Astrocyte of the cerebellum (primary cell): Measurements from ENCODE around the gene TATDN2.

Source experiments
- DNase-seq: peaks from one replicate; pipeline ENCODE4 v3.0.0-alpha.2; 2011; ENCODE audit warnings: low read depth
- H3K4me3 ChIP-seq: 2 replicates; pipeline ENCODE4 v1.5.1; 2011; ENCODE audit warnings: mild to moderate bottlenecking, low read depth, low read length, moderate library complexity
- CTCF ChIP-seq: IDR thresholded peaks from 2 replicates; pipeline ENCODE4 v1.5.1; 2012; ENCODE audit warnings: low read length, low read depth, moderate library complexity, mild to moderate bottlenecking; ENCODE audit errors: missing control alignments
- in situ Hi-C: cut with HindIII; loops from 2 replicates; pipeline ENCODE4 v1.10.0; 2017; ENCODE audit warnings: low sequenced_read_pairs

TATDN2 gene

GRCh38 chr3:10224794-10225665 is 23.2 kb upstream of the TATDN2 start:
- in situ Hi-C loops: no loop called here
- peak; percentile 79 for TF ChIP-seq CTCF
- DNase-seq: no peak

GRCh38 chr3:10226293-10226692 is 22.0 kb upstream of the TATDN2 start:
- no peak for TF ChIP-seq CTCF
- in situ Hi-C loops: no loop called here
- H3K4me3 ChIP-seq: no peak overlapping the region
- no peak for DNase-seq

More at GRCh38 chr3:10224794-10225665, 23.2 kb upstream of the TATDN2 start:
- H3K4me3 ChIP-seq: no peak overlapping the region

GRCh38 chr3:10228248-10228950 is 19.9 kb upstream of the TATDN2 start:
- in situ Hi-C loops: no loop called here
- no peak for DNase-seq
- TF ChIP-seq CTCF: no peak
- H3K4me3 ChIP-seq: no peak overlapping the region

- no peak for TF ChIP-seq CTCF
- no peak overlapping the region for H3K4me3 ChIP-seq
- in situ Hi-C loops: no loop called here
- no peak for DNase-seq
These were observed 18.7 kb upstream of the TATDN2 start for GRCh38 chr3:10229576-10229975.

GRCh38 chr3:10232137-10232536 is 16.1 kb upstream of the TATDN2 start:
- no peak for TF ChIP-seq CTCF
- H3K4me3 ChIP-seq: no peak overlapping the region
- DNase-seq: no peak
- in situ Hi-C loops: no loop called here

- no peak for DNase-seq
- in situ Hi-C loops: no loop called here
- TF ChIP-seq CTCF: no peak
These were observed 14.3 kb upstream of the TATDN2 start for GRCh38 chr3:10233988-10234387.

More at GRCh38 chr3:10233988-10234387, 14.3 kb upstream of the TATDN2 start:
- H3K4me3 ChIP-seq: no peak overlapping the region
